Measurements from ENCODE around the gene WDR88.
"Not testable (repeated sequence)": the region's sequence is repeated elsewhere in the genome, so short reads cannot be mapped to it uniquely, and the experiment has no call there.

Gene WDR88

GRCh38 chr19:33174186-33174585, 42.3 kb downstream of the WDR88 start:
- no peak for DNase-seq

DNA sequence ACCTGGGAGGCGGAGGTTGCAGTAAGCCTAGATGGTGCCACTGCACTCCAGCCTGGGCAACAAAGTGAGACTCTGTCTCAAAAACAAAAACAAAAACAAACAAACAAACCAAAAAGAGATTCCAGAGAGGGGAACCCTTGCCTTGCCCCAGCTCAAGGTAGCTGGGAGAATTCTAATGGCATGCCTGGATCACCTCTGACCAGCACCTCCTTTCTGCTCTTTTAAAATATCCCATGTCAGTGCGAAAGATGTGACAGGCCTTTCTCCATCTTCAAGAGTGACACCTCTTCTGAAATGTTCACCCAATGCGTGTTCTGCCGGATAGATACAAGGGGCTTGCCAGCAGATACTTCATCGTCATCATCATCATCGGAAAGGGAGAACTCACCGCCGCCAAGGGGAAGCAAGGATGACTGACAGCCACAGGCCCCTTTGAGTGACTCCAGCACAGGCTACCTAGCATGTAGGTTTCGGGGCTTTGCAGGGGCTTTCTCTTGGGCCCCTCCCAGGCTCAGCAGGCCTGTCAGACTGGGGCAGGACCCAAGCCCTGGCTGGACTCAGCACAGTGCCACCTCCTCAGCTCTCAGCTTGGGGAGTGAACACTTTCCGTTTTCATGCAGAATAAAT, 43.4 kb downstream of the WDR88 start:
- DNase-seq = no peak

DNA sequence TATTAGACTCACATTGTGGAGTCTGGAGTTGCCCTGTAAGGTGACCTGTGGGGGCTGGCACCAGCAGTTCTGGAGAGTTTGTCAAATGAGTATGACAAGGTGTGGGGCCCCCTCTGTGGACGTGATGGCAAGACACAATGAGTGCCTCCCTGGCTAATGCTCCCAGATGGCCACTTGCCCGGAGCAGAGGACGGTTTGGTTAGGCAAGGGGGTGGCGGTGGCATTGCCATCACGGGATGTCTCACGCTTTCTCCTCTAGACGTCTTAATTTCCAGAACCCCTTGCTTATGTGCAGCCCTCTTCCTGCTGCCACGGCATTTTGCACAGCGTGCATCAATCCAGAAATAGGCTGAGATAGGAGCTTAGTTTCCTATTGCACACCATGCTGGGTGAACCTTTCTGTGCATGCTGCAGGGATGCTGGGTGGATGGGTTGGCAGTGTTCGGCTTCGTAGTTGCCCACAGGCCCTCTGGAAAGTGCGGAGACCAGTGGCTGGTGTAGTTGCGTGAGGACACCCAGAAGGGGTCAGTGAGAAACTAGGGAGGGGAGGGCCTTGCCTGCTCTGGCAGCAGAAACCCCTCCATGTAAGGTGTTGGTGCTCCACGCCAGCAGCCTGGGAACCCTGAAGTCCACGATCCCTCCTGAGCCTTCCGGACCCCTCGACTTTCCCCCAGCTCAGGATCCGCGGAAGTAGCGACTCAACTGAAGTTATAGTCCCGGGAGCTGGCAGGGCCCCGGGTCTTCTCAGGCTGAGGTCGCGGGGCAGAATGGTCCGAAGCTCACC, 44.2 kb downstream of the WDR88 start:
- peak in 1 of 2 experiments; percentile 37 for DNase-seq

DNA sequence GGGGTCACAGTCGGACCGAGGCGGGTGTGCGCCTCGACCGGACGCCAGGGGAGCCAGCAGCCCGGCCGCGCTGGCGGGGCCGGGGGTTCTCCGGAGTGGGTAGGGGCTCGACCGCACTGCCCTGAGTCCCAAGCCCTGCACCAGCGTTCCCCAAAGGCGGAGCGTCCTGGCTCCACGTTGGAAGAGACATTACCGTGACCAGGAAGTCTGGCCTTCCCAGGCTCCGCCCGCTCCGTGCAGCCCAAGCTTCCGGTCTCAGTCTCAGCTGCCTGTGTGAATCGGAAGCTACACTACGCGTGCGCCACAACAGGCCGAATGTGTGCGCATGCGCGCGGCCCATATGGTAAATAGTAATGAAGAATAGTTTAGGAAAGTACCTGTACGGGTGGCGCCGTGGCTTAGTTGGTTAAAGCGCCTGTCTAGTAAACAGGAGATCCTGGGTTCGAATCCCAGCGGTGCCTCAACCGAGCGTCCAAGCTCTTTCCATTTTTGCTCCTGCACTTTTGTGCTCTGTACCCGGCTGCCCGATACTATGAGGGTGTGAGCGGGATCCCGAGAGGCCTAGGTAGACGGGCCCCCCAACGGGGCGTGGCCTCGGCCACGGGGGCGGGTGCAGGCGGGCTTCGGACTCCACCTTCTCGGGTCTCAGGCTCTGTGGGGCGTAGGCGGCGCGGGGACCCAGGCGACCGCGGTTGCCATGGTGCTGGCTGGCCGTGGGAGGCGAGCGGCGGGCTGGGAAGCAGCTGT, 44.9 kb downstream of the WDR88 start:
- peak; percentile 100 for DNase-seq

DNA sequence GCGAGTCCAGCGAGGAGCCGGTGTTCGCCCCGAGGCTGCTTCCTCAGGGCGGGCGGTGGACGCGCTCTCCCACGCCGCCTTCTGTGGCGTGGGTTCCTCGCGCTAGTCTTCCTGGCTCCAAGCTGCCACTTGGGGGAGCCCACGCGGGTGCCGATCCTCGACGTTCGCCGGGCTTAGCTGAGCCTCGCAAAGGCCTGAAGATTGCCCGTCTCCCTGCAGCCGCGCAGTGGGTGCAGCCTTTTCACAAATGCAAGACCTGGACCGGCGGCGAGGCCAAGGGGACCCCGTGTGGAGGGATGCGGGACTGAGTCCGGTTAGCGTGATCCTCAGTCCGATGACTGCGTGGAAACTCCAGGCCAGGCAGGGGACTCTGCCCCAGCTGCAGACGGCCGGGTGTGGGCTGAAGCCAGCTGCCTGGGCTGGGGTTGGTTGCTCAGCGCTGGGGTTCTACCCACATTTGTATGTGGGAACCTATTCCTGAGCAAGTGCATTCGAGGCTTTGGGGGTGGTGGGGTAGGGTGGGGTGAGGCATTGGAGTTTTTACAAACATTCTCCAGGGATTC, 45.6 kb downstream of the WDR88 start:
- DNase-seq = peak; percentile 63 to 88

- no peak for DNase-seq
Measured at GRCh38 chr19:33186431-33187182, 54.7 kb downstream of the WDR88 start.

GRCh38 chr19:33187183-33187540, 55.2 kb downstream of the WDR88 start:
- no peak for DNase-seq

- no peak for DNase-seq
Measured at GRCh38 chr19:33189453-33189852, 57.5 kb downstream of the WDR88 start.

DNA sequence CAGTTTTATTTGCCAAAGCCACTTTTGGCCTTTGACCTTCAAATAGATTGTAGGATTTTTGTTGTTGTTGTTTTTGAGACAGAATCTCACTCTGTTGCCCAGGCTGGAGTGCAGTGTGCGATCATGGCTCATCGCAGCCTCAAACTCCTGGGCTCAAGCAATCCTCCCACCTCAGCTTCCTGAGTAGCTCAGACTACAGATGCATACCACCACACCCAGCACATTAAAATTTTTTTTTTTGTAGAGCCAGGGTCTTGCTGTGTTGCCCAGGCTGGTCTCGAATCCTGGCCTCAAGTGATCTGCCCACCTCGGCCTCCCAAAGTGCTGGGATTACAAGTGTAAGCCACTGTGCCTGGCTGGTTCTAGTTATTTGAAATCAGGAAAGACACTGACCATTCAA, 59.2 kb downstream of the WDR88 start:
- not testable (repeated sequence) for DNase-seq

DNA sequence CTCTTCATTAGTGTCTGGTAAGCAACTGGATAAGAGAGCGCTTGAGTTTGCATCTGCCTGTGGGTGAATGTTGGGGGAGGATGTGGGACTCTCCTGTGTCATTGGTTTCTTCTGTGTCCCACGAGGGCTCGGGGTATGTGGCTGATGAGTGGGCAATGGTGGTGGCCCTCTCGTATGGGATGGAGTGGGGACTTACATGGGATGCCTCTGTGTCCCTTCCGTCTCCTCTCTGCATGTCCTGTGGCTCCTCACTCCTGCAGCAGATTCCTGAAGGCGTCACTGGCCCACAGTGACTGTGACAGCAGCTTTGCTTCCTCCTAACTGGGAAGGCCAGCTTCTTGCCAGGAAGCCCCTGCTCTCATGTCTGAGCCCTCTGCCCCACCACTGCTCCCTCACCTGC, 59.6 kb downstream of the WDR88 start:
- DNase-seq = no peak

DNA sequence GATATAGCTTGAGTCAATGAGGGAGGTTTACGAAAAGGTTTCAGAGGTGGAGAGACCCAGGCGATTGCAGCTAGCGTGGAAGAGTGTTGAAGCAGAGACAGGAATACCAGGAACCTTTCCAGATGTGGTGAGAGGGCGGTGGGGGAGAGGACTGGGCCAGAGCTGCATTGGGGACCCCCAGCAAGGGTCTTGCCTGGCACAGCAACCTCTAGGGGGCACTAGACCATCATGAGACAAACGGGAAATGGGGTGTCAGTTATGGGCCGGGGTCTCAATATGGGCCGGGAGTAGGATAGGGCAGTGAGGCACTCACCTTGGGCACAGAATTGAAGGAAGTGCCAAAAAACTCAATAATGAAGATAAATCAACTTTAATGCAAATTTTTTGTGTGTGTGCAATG, 60.1 kb downstream of the WDR88 start:
- no peak for DNase-seq

DNA sequence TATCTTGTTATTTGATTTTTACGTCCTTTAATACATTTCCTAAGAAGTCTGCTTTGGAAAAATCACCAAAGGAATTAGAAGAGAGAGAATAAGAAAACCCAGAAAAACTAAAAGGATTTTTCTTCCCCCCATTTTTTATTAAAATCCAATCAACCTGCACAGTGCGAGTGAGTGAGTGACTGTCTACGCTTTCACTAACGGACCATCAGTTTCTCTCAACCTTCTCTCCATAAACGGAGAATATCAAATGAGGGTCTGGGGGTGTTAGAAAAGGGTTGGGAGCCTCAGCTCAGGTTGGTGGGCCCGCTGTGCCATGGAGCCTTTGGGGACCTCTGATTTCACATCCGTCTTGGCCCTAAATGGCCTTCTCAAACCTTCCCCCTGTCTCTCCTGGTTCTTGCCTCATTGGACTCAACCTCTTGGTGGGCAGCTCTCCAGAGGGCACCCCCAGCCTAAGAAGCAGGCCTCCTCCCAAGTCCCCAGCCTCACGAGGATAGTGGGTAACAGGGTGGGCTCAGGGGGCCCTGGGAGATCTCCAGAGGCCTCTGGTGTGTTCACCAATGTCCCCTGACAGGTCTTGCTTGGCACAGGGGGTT, 61.5 kb downstream of the WDR88 start:
- DNase-seq = no peak

DNA sequence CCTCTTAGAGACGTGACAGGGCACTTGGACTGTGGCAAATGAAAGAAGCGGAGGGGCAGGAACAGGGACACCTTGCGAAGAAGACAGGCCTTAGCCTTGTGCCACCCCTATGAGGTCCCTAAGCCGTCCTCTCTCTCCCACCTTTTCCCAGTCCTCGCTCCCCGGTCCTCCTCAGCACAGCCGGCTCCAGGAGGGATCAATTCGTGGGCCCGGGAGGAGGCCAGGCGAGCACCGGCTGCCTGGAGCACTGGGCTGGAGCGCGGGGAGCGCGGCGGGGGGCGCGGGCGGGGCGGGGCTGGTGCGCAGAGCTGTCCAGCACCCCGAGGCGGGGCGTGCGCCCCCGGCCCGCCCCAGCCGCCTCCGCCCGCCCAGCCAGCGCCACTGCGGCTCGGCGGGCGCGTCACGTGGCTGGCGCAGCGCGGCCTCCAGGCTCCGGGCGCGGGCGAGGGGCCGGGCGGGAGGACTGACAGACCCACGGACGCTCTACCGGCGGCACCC, 62.0 kb downstream of the WDR88 start, which contains the start of gene LRP3:
Gene LRP3 (plus strand): TSS at position 466 of the 498 bp plus-strand sequence. CDS start 456 bp downstream, outside the sequence.
- peak in 1 of 2 experiments; percentile 56 for DNase-seq

- no peak for DNase-seq
Measured at GRCh38 chr19:33194532-33194885, 62.6 kb downstream of the WDR88 start.

GRCh38 chr19:33194886-33195644, 63.2 kb downstream of the WDR88 start:
- DNase-seq = no peak

DNA sequence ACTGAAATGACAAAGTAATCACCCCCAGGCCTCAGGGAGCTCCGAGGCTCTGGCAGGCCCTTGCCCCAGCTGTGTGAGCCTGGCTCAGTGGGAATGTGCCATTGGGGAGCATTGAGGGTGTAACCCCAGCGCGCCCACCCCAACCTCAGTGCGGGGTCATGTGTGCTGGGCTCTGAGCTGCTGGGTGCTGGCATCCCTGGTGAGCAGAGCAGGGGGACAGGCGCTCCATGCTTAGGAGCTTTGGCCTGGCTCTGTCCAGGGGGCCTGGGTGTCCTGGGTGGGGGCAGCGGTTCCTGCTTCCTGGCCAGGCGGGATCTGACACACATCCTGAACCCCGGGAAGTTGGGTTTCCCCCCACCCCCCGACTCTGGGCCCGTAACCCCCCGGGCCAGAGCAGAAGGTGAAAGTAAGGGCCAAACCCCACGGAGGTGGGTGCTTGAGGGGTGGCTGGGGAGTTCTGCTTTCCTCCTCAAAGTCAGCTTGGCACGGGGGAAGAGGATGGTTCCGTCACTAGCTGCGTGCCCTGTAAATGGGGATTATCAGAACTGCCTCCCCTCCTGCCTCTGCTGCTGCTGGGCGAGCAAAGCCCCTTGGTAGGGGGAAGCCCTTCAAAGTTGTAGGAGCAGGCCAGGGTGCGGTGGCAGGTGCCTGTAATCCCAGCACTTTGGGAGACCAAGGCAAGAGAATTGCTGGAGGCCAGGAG, 63.9 kb downstream of the WDR88 start:
- no peak for DNase-seq

DNA sequence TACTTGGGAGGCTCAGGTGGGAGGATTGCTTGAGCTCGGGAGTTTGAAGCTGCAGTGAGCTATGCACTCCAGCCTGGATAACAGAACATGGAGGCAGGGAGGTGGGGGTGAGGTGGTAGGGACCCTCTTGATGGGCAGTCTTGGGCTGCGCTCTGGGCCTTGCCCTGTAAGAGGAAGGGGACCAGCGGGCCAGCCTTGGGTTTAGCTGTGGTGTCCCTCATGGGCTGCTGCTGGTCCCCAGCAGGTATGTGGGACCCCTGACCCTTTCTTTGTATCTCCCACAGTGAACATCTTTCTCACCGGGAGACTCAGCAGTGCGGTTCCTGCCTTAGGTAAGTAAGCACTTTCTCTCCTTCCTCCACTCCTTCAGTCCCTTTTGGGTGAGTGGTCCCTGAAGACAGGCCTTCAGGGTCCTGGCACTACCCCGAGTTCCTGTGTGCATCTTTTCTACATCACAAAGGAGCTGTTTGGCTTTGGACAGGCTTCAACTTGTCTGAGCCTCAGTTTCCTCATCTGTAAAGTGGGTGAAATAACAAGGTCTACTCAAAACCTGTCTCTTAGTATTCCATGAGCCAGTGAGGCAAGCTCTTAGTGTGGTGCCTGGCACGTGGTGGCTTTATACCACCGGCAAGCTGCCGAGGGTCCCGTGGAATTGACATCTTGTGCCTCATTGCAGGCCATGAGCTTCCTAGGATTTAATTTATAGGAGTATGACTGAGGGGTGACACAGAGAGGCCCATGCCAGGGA, 64.7 kb downstream of the WDR88 start:
- DNase-seq = no peak

DNA sequence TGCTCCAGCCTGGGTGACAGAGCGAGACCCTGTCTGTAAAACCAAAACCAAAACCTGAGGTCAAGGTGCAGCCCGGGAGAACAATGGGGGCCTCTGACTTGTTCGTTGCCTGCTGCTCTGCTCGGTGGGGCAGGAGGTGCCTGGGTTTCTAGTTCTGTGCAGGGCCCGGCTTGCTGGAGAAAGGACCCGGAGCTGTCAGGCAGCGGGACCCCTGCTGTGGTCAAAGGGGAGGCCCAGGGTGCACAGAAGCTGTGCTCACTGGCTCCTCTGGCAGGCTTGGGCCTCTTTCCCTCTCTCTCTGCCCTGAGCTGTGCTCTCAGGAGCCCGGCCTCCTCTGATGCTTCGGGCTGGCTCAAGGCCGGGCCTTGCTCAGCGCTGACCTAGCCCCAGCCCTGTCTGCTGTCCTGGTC, 65.7 kb downstream of the WDR88 start:
- DNase-seq = no peak

DNA sequence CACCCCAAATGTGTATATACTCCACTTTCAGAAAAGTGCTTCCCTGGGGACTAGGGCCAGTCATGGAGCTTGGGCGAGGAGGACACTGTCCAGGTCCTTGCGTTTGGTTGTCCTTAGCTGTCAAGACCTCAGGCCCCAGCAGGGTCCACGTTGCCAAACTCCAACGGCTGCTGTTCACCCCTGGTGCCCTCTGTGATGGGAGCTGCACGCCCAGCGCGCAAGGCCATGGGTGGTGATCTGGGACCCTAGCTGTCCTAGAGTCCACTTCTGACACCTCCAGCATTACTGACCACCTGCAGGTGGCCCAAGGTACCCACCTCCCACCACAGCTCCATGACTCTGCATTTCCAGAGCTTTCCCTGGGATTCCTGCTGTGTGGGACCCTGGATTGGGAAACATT, 66.3 kb downstream of the WDR88 start:
- no peak for DNase-seq

Measured in NCI-H524 (cell line).